ENCODE measurements around the gene ALK.

The ALK gene

GRCh38 chr2:29810956-29811355, 110.4 kb downstream of the ALK start:
- TF ChIP-seq CTCF (conservative IDR thresholded peaks at IDR 0.05; ENCODE audit: control insufficient read depth, insufficient read depth, low read depth, low read length): no peak

GRCh38 chr2:29808321-29808720, 113.1 kb downstream of the ALK start:
- TF ChIP-seq CTCF (conservative IDR thresholded peaks at IDR 0.05; ENCODE audit: control insufficient read depth, insufficient read depth, low read depth, low read length): no peak
- no peak overlapping the region for H3K4me3 ChIP-seq (ENCODE audit: control insufficient read depth, low read depth, low read length)
- no peak for DNase-seq (ENCODE audit: low read depth)

More at GRCh38 chr2:29810956-29811355, 110.4 kb downstream of the ALK start:
- H3K4me3 ChIP-seq (ENCODE audit: control insufficient read depth, low read depth, low read length): no peak overlapping the region
- no peak for DNase-seq (ENCODE audit: low read depth)

GRCh38 chr2:29807082-29807481, 114.3 kb downstream of the ALK start:
- DNase-seq (ENCODE audit: low read depth): no peak
- H3K4me3 ChIP-seq (ENCODE audit: control insufficient read depth, low read depth, low read length): no peak overlapping the region
- TF ChIP-seq CTCF (conservative IDR thresholded peaks at IDR 0.05; ENCODE audit: control insufficient read depth, insufficient read depth, low read depth, low read length): no peak

- DNase-seq (ENCODE audit: low read depth): no peak
- TF ChIP-seq CTCF (conservative IDR thresholded peaks at IDR 0.05; ENCODE audit: control insufficient read depth, insufficient read depth, low read depth, low read length): no peak
- H3K4me3 ChIP-seq (ENCODE audit: control insufficient read depth, low read depth, low read length): no peak overlapping the region
Measured at GRCh38 chr2:29806461-29806860, 114.9 kb downstream of the ALK start.

- no peak for DNase-seq (ENCODE audit: low read depth)
- no peak overlapping the region for H3K4me3 ChIP-seq (ENCODE audit: control insufficient read depth, low read depth, low read length)
- TF ChIP-seq CTCF (conservative IDR thresholded peaks at IDR 0.05; ENCODE audit: control insufficient read depth, insufficient read depth, low read depth, low read length): no peak
Measured at GRCh38 chr2:29804671-29805070, 116.7 kb downstream of the ALK start.

GRCh38 chr2:29803537-29803936, 117.8 kb downstream of the ALK start:
- TF ChIP-seq CTCF (conservative IDR thresholded peaks at IDR 0.05; ENCODE audit: control insufficient read depth, insufficient read depth, low read depth, low read length): no peak

GRCh38 chr2:29802986-29803385, 118.4 kb downstream of the ALK start:
- H3K4me3 ChIP-seq (ENCODE audit: control insufficient read depth, low read depth, low read length): no peak overlapping the region
- peak; percentile 12 for DNase-seq (ENCODE audit: low read depth)
- no peak for TF ChIP-seq CTCF (conservative IDR thresholded peaks at IDR 0.05; ENCODE audit: control insufficient read depth, insufficient read depth, low read depth, low read length)

More at GRCh38 chr2:29803537-29803936, 117.8 kb downstream of the ALK start:
- no peak overlapping the region for H3K4me3 ChIP-seq (ENCODE audit: control insufficient read depth, low read depth, low read length)
- DNase-seq (ENCODE audit: low read depth): no peak
